Measurements from ENCODE around the gene PTPN2. TPM values are rescaled to one million over a fixed set of nuclear protein-coding genes. Genes with fewer than 3 reads are reported as not detected.
A peak's percentile ranks its signal among the peaks of the same experiment; 100 is the strongest.

Gene PTPN2
- total RNA-seq, 6 experiments from 2014 or later: 7.5 to 41.1 (median 14.7) TPM

DNA sequence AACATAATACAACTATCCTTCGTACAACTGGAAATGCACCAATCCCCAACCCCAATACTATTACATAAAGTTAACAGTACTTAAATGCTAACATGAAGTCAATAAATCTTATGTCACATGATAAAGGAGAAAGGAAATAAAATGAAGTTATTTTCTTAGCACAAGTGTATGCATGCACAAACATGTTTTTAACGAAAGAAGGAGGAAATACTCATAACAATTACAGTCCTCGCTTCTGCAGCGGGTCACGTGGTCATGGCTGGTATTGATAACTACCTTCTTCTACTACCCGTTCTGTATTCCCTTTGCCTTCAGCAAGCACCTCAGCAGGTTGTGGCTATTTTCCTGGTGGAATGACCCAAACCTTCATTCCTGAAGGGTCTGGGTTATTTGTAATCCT, 129.5 kb downstream of the PTPN2 start:
- Histone ChIP-seq H3K36me3 (no peaks in the 10 kb centered on the region), H3K9me3 (no peaks in the 10 kb centered on the region), H3K4me1 (no peaks in the 10 kb centered on the region), H3K27ac (no peak overlapping the region), H3K4me3 (no peak overlapping the region), H3K27me3 (no peaks in the 10 kb centered on the region)
- intact Hi-C loops (cut with DNase I): no loop called here
- no peak for DNase-seq
- no peak for TF ChIP-seq POLR2A (IDR thresholded peaks at IDR 0.05)
- WGBS (ENCODE audit: insufficient coverage, low coverage, low lambda C conversion rate, missing lambda C conversion rate): 86% methylated on average over 6 of the region's 6 CpGs
- ATAC-seq: no peak

DNA sequence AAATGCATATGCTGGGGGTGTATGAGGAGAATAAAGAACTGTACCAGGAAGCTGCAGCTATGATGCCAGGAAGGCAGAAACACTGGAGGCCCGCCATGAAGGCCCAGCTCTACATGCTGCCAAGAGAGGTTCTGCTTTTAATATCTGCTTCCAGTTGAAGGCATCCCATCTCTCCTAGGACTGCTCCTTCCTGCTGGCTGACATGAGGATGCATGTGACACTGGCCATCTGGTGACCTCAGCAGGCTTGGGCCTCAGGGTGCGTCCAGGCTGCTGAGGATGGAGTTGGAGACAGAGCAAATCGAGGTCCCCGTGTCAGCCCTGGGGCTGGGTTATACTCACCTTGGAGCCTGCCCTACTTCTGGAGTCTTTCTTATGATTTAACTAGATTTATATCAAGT, 132.1 kb downstream of the PTPN2 start:
- intact Hi-C loops (cut with DNase I): no loop called here
- H3K27ac ChIP-seq: no peak overlapping the region
- DNase-seq: no peak

DNA sequence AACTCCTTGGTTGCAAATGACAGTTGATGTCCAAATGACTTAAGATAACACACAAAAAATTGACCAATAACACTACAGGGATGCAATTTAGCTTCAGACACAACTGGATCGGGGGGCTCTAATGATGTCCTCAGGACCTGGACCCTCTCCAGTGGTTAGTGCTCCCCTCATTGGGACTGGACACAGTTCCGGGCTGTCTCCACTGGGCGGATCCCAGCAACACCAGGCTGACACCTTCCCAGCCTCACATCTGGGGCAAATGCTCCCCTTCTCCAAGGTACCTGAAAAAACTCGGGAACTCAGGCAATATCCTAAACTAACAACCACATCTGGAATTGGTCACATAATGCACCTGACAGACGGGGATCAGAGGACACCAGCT, 132.5 kb downstream of the PTPN2 start:
- no peak overlapping the region for H3K4me3 ChIP-seq
- no peak overlapping the region for H3K27ac ChIP-seq
- TF ChIP-seq, protein P1, sequence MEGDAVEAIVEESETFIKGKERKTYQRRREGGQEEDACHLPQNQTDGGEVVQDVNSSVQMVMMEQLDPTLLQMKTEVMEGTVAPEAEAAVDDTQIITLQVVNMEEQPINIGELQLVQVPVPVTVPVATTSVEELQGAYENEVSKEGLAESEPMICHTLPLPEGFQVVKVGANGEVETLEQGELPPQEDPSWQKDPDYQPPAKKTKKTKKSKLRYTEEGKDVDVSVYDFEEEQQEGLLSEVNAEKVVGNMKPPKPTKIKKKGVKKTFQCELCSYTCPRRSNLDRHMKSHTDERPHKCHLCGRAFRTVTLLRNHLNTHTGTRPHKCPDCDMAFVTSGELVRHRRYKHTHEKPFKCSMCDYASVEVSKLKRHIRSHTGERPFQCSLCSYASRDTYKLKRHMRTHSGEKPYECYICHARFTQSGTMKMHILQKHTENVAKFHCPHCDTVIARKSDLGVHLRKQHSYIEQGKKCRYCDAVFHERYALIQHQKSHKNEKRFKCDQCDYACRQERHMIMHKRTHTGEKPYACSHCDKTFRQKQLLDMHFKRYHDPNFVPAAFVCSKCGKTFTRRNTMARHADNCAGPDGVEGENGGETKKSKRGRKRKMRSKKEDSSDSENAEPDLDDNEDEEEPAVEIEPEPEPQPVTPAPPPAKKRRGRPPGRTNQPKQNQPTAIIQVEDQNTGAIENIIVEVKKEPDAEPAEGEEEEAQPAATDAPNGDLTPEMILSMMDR (IDR thresholded peaks at IDR 0.05): no peak
- no peak for TF ChIP-seq POLR2A (IDR thresholded peaks at IDR 0.05)
- H3K9me3 ChIP-seq: no peaks in the 10 kb centered on the region
- no peaks in the 10 kb centered on the region for H3K4me1 ChIP-seq
- H3K36me3 ChIP-seq: no peaks in the 10 kb centered on the region
- DNase-seq (no peak), ATAC-seq (no peak)
- no peaks in the 10 kb centered on the region for H3K27me3 ChIP-seq
- WGBS (ENCODE audit: insufficient coverage, low coverage, low lambda C conversion rate, missing lambda C conversion rate): 64% methylated on average over 3 of the region's 5 CpGs
- intact Hi-C loops (cut with DNase I): no loop called here

More for the DNA sequence above, 132.1 kb downstream of the PTPN2 start:
- no peaks in the 10 kb centered on the region for H3K4me1 ChIP-seq
- TF ChIP-seq POLR2A (IDR thresholded peaks at IDR 0.05): no peak
- TF ChIP-seq, protein P1 (IDR thresholded peaks at IDR 0.05): no peak
- H3K27me3 ChIP-seq: no peaks in the 10 kb centered on the region
- no peaks in the 10 kb centered on the region for H3K36me3 ChIP-seq
- peak in 1 of 4 donors; percentile 14 for ATAC-seq
- no peak overlapping the region for H3K4me3 ChIP-seq
- H3K9me3 ChIP-seq: no peaks in the 10 kb centered on the region
- WGBS (ENCODE audit: insufficient coverage, low coverage, low lambda C conversion rate, missing lambda C conversion rate): 57% methylated on average over 1 of the region's 4 CpGs

DNA sequence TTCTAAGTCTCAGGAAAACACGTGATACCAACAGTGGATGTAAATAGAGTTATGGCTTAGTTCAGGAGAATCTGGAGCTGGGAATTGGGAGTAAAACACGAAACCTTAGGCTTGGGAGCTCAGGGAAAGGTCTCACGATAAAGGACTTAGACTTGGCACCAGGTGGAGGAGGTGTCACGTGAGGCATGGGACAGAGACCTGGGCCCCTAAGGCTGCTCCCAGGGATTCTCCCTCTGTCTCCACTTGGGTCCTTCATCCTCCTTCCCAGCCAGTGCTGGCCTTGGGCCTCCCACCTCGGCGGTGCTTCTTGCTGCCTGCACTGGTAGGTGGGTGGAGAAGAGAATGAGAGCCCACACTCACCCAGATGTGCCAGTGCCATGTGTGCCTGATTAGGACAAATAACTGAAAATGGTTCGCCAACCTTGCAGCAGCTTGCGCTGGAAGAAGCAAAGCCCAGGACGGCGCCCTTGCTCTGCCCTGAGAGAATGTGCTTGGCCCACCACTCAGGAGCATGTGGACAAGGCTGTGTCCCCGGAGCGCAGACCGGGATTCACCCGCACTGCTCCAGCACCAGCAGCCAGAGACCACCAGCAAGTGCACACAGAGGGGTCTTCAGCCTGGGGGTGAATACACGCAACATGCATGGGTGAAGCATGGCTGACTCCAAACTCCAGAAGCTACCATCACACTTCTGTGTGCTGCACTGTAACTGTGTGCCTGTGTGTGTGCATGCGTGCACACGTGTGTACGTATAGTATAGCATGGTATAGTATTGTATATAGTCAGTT, 133.1 kb downstream of the PTPN2 start:
- H3K9me3 ChIP-seq: no peaks in the 10 kb centered on the region
- DNase-seq (no peak), ATAC-seq (peak in 1 of 4 donors; percentile 17)
- no peak overlapping the region for H3K27ac ChIP-seq
- WGBS (ENCODE audit: insufficient coverage, low coverage, low lambda C conversion rate, missing lambda C conversion rate): 74% methylated on average over 4 of the region's 18 CpGs
- no peaks in the 10 kb centered on the region for H3K27me3 ChIP-seq
- intact Hi-C loops (cut with DNase I): no loop called here
- no peak for TF ChIP-seq POLR2A (IDR thresholded peaks at IDR 0.05)
- no peak overlapping the region for H3K4me3 ChIP-seq
- no peaks in the 10 kb centered on the region for H3K4me1 ChIP-seq
- no peaks in the 10 kb centered on the region for H3K36me3 ChIP-seq

DNA sequence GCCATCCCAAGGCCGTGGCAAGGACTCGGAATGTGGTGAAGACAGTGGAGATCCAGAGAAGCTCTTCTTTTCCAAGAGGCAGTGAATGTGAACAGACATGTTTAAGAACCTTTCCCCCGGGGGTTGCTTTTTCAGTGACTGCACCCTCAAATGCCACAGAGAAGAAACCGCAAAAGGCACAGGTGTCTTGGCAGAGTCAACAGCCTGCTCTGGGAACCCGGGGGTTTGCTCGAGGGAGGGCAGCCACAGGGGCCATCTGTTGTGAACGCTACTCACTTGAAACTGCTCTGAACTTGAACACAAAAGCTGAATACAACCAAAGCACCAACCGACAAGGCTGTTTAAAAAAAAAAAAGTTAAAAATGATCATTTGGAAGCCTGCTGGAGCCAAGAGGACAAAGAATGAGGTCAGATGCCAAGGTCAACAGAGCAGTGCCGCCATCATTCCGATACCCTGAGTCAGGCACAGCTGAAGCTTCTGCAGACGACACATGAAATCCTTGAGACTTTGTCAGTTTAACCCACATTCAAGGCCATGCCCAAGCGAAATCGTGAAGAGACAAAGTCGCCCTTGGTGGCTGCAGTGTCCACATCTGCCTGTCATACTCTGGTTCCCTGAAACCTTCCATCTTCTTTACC, 133.8 kb downstream of the PTPN2 start:
- Histone ChIP-seq H3K36me3 (no peaks in the 10 kb centered on the region), H3K9me3 (no peaks in the 10 kb centered on the region), H3K27me3 (no peaks in the 10 kb centered on the region), H3K27ac (no peak overlapping the region), H3K4me1 (no peaks in the 10 kb centered on the region), H3K4me3 (no peak overlapping the region)
- DNase-seq (no peak), ATAC-seq (no peak)
- 65% methylated on average over 4 of the region's 14 CpGs for whole genome bisulfite sequencing (ENCODE audit: insufficient coverage, low coverage, low lambda C conversion rate, missing lambda C conversion rate)
- TF ChIP-seq POLR2A (IDR thresholded peaks at IDR 0.05): no peak
- TF ChIP-seq, protein P1 (IDR thresholded peaks at IDR 0.05): no peak
- intact Hi-C loops (cut with DNase I): no loop called here

Data from right lobe of liver (tissue), 6 donors.